IMR-90 (cell line): ENCODE results near the gene ZGRF1.

ENCODE experiments used
- CEBPB ChIP-seq: IDR thresholded peaks from 2 replicates; pipeline ENCODE4 v1.6.1; 2012; ENCODE audit warnings: low read depth, low read length, improper control_type of control experiment
- MAFK ChIP-seq: IDR thresholded peaks from 2 replicates; pipeline ENCODE4 v1.6.1; 2012; ENCODE audit warnings: low read depth, low read length, improper control_type of control experiment
- MXI1 ChIP-seq: IDR thresholded peaks from 2 replicates; pipeline ENCODE4 v1.6.1; 2012; ENCODE audit warnings: low read depth, mild to moderate bottlenecking, low read length, moderate library complexity, borderline replicate concordance
- POLR2A ChIP-seq: IDR thresholded peaks from 2 replicates; pipeline ENCODE4 v1.6.1; 2012; ENCODE audit warnings: mild to moderate bottlenecking, low read depth, low read length
- RAD21 ChIP-seq: IDR thresholded peaks from 2 replicates; pipeline ENCODE4 v1.6.1; 2012; ENCODE audit warnings: low read length, improper control_type of control experiment
- SMC3 ChIP-seq: fragments of 150-350 bp; IDR thresholded peaks from 2 replicates; pipeline ENCODE4 v1.6.1; 2016; ENCODE audit warnings: low read depth, mild to moderate bottlenecking, antibody characterized with exemption, low read length, moderate library complexity
- TF ChIP-seq, protein P1 (sequence below): conservative IDR thresholded peaks from 2 replicates; pipeline ENCODE4 v1.5.1; 2012; ENCODE audit warnings: mild to moderate bottlenecking, low read depth, low read length, improper control_type of control experiment
- TF ChIP-seq, protein P2 (sequence below): fragments of 150-350 bp; IDR thresholded peaks from 2 replicates; pipeline ENCODE4 v1.6.1; 2017; ENCODE audit warnings: mild to moderate bottlenecking, antibody characterized with exemption, low read length, low read depth
- TF ChIP-seq, protein P3 (sequence below): fragments of 150-350 bp; IDR thresholded peaks from 2 replicates; pipeline ENCODE4 v1.6.1; 2016; ENCODE audit warnings: low read depth, mild to moderate bottlenecking, low read length, moderate library complexity, borderline replicate concordance

DNA sequence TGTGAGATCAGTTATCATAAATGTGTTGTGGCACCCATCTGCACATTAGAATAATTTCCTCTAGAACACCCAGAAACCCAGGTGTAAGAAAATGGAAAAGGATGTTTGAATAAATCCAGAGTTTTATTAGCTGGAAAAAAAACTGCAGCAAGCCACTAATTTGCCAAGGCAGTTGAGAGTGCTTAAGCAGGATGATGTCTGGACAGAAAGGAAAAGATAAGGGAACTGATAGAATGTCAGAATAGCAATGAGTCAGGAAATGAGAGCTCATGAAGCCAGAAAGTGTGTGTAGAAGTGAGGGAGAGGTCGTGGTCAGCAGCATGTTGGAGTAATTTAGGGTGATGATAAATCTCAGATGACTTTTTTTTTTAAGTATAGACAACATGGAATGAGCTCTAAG is 105.6 kb downstream of the ZGRF1 start:
- TF ChIP-seq, protein P1, sequence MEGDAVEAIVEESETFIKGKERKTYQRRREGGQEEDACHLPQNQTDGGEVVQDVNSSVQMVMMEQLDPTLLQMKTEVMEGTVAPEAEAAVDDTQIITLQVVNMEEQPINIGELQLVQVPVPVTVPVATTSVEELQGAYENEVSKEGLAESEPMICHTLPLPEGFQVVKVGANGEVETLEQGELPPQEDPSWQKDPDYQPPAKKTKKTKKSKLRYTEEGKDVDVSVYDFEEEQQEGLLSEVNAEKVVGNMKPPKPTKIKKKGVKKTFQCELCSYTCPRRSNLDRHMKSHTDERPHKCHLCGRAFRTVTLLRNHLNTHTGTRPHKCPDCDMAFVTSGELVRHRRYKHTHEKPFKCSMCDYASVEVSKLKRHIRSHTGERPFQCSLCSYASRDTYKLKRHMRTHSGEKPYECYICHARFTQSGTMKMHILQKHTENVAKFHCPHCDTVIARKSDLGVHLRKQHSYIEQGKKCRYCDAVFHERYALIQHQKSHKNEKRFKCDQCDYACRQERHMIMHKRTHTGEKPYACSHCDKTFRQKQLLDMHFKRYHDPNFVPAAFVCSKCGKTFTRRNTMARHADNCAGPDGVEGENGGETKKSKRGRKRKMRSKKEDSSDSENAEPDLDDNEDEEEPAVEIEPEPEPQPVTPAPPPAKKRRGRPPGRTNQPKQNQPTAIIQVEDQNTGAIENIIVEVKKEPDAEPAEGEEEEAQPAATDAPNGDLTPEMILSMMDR, result no peak
- no peak for TF ChIP-seq CEBPB
- TF ChIP-seq, protein P2, sequence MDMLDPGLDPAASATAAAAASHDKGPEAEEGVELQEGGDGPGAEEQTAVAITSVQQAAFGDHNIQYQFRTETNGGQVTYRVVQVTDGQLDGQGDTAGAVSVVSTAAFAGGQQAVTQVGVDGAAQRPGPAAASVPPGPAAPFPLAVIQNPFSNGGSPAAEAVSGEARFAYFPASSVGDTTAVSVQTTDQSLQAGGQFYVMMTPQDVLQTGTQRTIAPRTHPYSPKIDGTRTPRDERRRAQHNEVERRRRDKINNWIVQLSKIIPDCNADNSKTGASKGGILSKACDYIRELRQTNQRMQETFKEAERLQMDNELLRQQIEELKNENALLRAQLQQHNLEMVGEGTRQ, result no peak
- TF ChIP-seq RAD21, result no peak
- TF ChIP-seq MXI1, result no peak
- TF ChIP-seq POLR2A, result no peak
- no peak for TF ChIP-seq SMC3
- TF ChIP-seq, protein P3, sequence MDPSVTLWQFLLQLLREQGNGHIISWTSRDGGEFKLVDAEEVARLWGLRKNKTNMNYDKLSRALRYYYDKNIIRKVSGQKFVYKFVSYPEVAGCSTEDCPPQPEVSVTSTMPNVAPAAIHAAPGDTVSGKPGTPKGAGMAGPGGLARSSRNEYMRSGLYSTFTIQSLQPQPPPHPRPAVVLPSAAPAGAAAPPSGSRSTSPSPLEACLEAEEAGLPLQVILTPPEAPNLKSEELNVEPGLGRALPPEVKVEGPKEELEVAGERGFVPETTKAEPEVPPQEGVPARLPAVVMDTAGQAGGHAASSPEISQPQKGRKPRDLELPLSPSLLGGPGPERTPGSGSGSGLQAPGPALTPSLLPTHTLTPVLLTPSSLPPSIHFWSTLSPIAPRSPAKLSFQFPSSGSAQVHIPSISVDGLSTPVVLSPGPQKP, result no peak
- TF ChIP-seq MAFK, result no peak
